Thymus (tissue), 11 donors: ENCODE data around the gene SAMD13. TPM values are rescaled to one million over a fixed set of nuclear protein-coding genes. Genes with fewer than 3 reads are reported as not detected.

Source experiments
- DNase-seq, 9 donors: peaks; one replicate each; pipeline ENCODE4 v3.0.0-alpha.2; 2013; ENCODE audit warnings: low spot score in 9 of 9, low read depth in 6 of 9, missing footprints in 1 of 9
- H3K27ac ChIP-seq, 2 donors: one replicate each; pipeline ENCODE4 v1.5.1; 2013; ENCODE audit warnings: control low read depth in 1 of 2, low read depth in 1 of 2, low read length in 1 of 2, mild to moderate bottlenecking in 1 of 2, moderate library complexity in 1 of 2
- H3K27me3 ChIP-seq, 2 donors: one replicate each; pipeline ENCODE4 v1.5.1; 2013; ENCODE audit warnings: low read length in 1 of 2; ENCODE audit not compliant: control insufficient read depth in 2 of 2, insufficient read depth in 1 of 2
- H3K36me3 ChIP-seq, 2 donors: one replicate each; pipeline ENCODE4 v1.5.1; 2013; ENCODE audit warnings: low read length in 1 of 2, mild to moderate bottlenecking in 1 of 2, moderate library complexity in 1 of 2; ENCODE audit not compliant: control insufficient read depth in 2 of 2, insufficient read depth in 2 of 2
- H3K4me1 ChIP-seq, 2 donors: one replicate each; pipeline ENCODE4 v1.5.1; 2013; ENCODE audit warnings: low read length in 2 of 2; ENCODE audit not compliant: control insufficient read depth in 2 of 2, insufficient read depth in 2 of 2
- H3K4me3 ChIP-seq, 2 donors: one replicate each; pipeline ENCODE4 v1.5.1; 2013; ENCODE audit warnings: low read length in 2 of 2, control low read depth in 1 of 2, mild to moderate bottlenecking in 1 of 2
- H3K9me3 ChIP-seq, 2 donors: one replicate each; pipeline ENCODE4 v1.5.1; 2013; ENCODE audit warnings: low read length in 1 of 2, mild to moderate bottlenecking in 1 of 2; ENCODE audit not compliant: control insufficient read depth in 2 of 2, insufficient read depth in 1 of 2
- WGBS: extraction: QIAGEN DNeasy Blood & Tissue Kit; methylation state at CpG from one replicate; pipeline ENCODE4 v1.1.7; 2013; 5-methylcytosine and 5-hydroxymethylcytosine counted together
- polyA plus RNA-seq: library from polyadenylated mRNA; stranded (reverse); fragments of 200-250 nt; gene quantifications from one replicate; pipeline ENCODE4 v1.2.3, GENCODE V29; 2013
- total RNA-seq: library from RNA; stranded (reverse); fragments of 120-200 nt; gene quantifications from one replicate; pipeline ENCODE4 v1.2.4, GENCODE V29; 2013
- donor health status: healthy.

The SAMD13 gene
- total and polyA plus RNA-seq, 2 donors: 2.6 to 3.7 TPM

DNA sequence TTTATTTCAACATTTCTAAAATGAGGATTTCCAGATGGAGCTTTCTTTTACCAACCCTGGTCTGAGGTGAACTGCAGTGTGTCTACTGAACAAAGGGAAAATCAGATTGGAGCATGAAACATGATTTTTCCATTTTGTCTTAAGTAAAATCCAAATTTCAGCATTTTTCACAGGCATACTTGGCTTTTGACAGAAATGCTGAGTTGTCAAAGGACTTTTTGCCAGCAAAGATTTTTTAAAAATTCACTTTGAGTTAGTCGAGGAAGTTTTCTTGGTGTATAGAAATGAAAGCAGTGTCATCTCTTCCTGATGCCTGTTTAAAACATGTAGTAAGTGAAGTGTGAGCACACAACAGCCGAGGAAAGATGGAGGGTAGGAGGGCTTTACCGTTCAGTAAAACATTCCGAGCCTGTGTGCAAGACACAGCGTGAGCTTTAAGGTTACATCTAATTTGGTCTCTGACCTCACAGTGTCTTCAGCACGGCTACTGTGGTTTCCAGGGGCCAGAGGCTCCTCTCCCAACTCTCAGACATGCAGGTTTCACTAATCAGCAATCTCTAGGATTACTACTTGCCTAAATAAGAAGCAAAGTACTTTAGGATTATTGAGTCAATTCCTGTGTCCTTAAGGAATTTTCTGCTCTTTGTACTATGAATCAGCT, 45.9 kb downstream of the SAMD13 start:
- Histone ChIP-seq H3K36me3 (no peaks in the 10 kb centered on the region), H3K4me1 (no peaks in the 10 kb centered on the region), H3K27ac (no peak overlapping the region), H3K9me3 (no peaks in the 10 kb centered on the region), H3K27me3 (no peaks in the 10 kb centered on the region), H3K4me3 (no peak overlapping the region)
- DNase-seq: no peak
- 95% methylated on average over 6 of the region's 6 CpGs for WGBS

DNA sequence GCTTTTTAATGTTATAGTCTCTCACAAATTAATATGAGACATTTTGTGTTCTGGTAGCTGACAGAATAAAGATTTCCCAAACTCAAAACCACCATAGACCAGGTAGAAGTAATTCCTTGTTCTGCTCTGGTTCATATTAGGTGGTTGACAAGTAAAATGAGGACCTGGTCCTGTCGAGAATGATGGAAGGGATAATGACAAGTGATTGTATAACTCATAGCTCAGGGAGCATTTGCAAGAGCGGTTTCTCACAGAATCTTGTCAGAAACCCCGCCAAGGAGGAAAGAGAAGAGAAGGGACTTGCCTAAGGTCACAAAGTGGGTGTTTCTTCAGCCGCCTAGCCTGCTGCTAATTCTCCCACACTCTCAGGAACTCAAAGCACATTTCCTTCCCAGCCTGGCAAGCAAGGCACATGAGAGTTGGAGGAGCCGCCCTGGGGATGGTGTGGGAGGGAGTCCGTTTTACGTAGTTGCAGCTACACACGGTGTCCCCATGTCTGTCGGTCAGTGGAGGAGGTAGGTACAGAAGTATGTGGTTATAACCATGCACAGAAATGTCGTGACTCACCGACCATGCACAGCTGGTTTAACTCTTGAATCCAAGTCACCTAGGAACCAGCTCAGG, 46.5 kb downstream of the SAMD13 start:
- no peaks in the 10 kb centered on the region for H3K4me1 ChIP-seq
- H3K27ac ChIP-seq: no peak overlapping the region
- 96% methylated on average over 11 of the region's 11 CpGs for WGBS
- H3K9me3 ChIP-seq: no peaks in the 10 kb centered on the region
- no peak for DNase-seq
- H3K4me3 ChIP-seq: no peak overlapping the region
- no peaks in the 10 kb centered on the region for H3K27me3 ChIP-seq
- no peaks in the 10 kb centered on the region for H3K36me3 ChIP-seq

DNA sequence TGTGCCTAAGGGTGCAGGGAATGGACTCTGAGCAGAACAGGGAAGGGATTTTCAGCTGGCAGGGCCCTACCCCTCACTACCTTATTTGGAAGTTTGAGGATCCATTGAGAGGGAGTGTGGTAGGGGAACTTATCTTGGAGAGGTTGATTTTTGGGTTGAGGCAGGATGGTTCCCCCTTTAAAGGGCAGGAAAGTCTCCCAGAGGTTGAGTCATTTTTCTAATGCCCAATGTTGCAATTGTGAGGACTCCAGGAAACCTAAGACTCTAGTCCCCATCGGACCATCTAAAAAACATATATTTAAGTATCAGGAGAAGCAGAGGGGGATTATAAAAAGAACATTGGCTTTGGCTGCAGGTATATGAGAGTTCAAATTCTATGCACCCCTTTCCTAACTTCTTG, 47.3 kb downstream of the SAMD13 start:
- no peak for DNase-seq
- Histone ChIP-seq H3K27me3 (no peaks in the 10 kb centered on the region), H3K4me3 (no peak overlapping the region), H3K36me3 (no peaks in the 10 kb centered on the region), H3K4me1 (no peaks in the 10 kb centered on the region), H3K9me3 (no peaks in the 10 kb centered on the region), H3K27ac (no peak overlapping the region)
- 100% methylated on average over 1 of the region's 1 CpG for WGBS

DNA sequence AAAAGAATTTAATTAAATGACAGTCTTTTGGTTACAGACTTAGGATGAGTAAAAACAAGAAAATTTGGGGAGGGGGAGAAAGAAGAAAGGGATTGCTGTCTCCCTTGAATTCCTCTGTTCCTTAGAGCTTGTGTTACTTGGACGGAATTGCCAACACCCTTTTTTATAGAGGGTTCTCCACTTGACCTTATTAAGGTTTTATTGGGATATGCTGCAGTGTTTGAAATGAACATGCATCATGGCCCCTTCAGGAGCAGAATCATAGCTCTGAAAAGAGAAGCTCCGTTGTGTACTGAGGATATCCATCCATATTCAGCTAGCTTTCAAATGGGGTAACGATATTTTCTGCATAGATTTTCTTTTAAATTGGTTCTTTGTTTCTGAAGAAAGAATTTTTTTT, 48.6 kb downstream of the SAMD13 start:
- Histone ChIP-seq H3K27me3 (no peaks in the 10 kb centered on the region), H3K27ac (no peak overlapping the region), H3K4me3 (no peak overlapping the region), H3K36me3 (no peaks in the 10 kb centered on the region), H3K9me3 (no peaks in the 10 kb centered on the region), H3K4me1 (no peaks in the 10 kb centered on the region)
- no peak for DNase-seq
- 65% methylated on average over 3 of the region's 3 CpGs for WGBS

DNA sequence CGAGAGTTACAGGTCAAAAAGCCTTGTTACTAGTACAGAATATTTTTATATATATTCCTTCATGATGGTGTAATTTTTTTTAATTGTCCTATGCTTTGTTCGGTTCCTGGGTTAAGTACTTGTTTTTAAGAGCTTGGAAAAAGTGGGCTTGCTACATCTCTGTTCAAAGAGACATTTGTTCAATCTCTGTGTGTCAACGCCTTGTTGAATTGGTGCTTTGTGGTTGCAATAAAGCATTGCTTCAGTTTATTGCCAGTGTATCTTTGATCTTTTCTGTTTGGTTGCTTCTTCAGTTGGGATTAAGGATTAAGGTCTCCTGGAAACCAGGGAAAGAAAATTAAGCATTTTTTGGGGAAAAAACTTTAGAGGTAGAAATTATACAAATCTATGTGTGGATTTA, 49.0 kb downstream of the SAMD13 start:
- H3K4me3 ChIP-seq: no peak overlapping the region
- H3K4me1 ChIP-seq: no peaks in the 10 kb centered on the region
- no peaks in the 10 kb centered on the region for H3K9me3 ChIP-seq
- no peak for DNase-seq
- no peak overlapping the region for H3K27ac ChIP-seq
- WGBS: 96% methylated on average over 3 of the region's 3 CpGs
- no peaks in the 10 kb centered on the region for H3K27me3 ChIP-seq
- H3K36me3 ChIP-seq: no peaks in the 10 kb centered on the region

DNA sequence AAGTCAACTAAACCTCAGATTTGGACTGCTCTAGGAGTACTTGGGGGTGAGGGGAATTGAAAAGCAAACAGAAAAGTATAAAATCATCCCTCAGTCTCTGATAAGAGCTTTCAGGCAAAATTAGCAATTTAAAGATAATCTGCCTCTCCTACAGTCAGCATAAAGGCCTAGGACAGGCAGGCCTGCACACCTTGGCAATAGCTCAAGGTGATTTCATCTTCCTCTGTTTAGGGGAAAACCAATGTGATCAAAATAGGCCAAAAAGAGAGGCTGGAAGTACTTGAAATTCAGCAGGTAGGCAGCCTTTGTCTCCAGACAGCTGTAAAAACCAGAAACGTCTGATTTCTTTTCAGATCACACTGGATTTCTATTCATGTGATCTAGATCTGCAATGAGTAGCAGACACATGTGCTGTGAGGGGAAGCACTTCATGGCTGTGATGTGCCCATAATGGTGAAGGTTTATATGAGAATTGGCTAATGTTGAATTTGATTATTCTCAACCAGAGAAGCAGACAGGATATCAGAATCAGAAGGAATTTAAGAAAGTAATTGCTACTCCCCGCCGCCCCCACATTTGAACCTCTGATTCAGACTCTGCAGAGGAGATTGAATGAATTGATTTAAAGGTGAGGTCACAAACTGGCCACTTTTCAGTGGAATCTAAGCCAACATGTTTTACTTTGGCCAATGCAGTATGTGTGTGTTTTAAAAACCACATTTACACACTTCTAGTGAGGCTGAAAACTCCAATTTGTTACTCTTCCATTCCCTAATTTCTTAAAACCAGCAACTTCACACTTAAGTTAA, 51.0 kb downstream of the SAMD13 start:
- Histone ChIP-seq H3K27ac (peak overlapping the region in 1 of 2 donors; percentile 51), H3K27me3 (no peaks in the 10 kb centered on the region), H3K4me1 (no peaks in the 10 kb centered on the region), H3K4me3 (no peak overlapping the region), H3K9me3 (no peaks in the 10 kb centered on the region), H3K36me3 (no peaks in the 10 kb centered on the region)
- DNase-seq: peak in 1 of 9 donors; percentile 2
- 89% methylated on average over 3 of the region's 3 CpGs for WGBS

DNA sequence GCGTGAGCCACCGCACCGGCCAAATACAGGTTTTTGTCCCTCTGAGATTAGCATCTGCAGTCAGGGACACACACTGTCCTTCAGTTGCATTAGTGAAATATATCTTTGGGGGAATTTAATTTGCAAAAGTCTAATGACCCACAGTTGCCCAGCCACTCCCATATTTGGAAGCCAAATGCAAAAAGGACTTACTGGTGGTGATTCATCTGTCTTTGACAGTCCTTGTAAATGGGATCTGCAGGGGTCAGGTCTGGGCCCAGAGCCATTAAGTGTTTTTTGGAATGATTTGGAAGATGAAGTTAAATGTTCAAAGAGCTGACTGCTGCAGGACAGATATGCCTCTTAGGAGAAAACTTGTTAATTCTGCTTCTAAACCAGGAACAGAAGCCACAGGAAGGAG, 52.2 kb downstream of the SAMD13 start:
- H3K36me3 ChIP-seq: no peaks in the 10 kb centered on the region
- H3K9me3 ChIP-seq: no peaks in the 10 kb centered on the region
- no peak for DNase-seq
- no peak overlapping the region for H3K27ac ChIP-seq
- H3K27me3 ChIP-seq: no peaks in the 10 kb centered on the region
- H3K4me3 ChIP-seq: no peak overlapping the region
- WGBS: 96% methylated on average over 3 of the region's 3 CpGs
- H3K4me1 ChIP-seq: no peaks in the 10 kb centered on the region

DNA sequence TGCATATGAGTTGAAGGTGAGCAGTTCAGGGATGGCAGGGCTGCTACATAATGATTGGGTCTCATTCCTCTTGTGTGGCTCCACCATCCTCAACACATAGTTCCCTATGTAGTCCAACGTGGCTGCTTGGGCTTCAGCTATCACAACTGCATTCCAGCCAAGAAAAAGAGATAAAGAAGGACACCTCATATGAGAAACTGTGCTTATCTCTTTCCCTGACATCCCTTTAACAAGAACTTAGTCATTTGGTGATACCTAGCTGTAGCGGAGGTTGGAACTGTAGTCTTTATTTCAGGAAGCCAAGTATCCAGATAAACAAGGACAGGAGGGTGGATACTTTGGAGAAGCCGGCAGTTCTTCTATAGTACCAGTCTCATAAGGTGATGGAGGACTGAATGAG, 54.0 kb downstream of the SAMD13 start:
- WGBS: 96% methylated on average over 3 of the region's 3 CpGs
- Histone ChIP-seq H3K36me3 (no peaks in the 10 kb centered on the region), H3K4me1 (no peaks in the 10 kb centered on the region), H3K9me3 (no peaks in the 10 kb centered on the region), H3K4me3 (no peak overlapping the region), H3K27ac (no peak overlapping the region), H3K27me3 (no peaks in the 10 kb centered on the region)
- no peak for DNase-seq

DNA sequence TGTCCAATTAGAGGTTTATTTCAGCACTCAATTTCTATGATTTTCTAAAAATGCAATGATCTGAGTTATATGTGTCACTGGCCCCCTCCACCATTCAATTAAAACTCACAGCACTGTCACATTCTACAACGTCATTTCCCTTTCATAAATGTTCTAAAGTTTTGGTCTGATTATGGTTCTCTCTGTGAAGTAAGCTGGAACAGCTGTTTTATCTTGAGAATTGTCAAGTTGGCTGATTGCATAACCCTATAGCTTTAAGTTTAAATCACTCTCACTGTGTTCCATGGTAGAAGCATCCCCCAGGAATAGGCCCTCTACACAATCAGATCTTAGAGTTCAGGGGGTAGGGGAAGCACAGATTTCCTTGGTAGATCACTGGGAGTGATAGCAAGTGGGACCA, 55.4 kb downstream of the SAMD13 start:
- H3K27ac ChIP-seq: no peak overlapping the region
- no peaks in the 10 kb centered on the region for H3K9me3 ChIP-seq
- no peaks in the 10 kb centered on the region for H3K4me1 ChIP-seq
- no peak for DNase-seq
- 92% methylated on average over 1 of the region's 1 CpG for WGBS
- H3K36me3 ChIP-seq: no peaks in the 10 kb centered on the region
- H3K4me3 ChIP-seq: no peak overlapping the region
- H3K27me3 ChIP-seq: no peaks in the 10 kb centered on the region
